Osteoblast (primary cell): ENCODE measurements around the gene CSF1R. TPM values are rescaled to one million over a fixed set of nuclear protein-coding genes. Genes with fewer than 3 reads are reported as not detected.

Source experiments
- DNase-seq: peaks from one replicate; pipeline ENCODE4 v3.0.0; 2011; ENCODE audit warnings: low spot score, mixed read lengths; ENCODE audit not compliant: insufficient read length; ENCODE audit errors: missing footprints
- H2AFZ ChIP-seq: 2 replicates; pipeline ENCODE4 v1.6.0; 2011; ENCODE audit warnings: mild to moderate bottlenecking, low read length
- H3K27ac ChIP-seq: 2 replicates; pipeline ENCODE4 v1.5.1; 2011; ENCODE audit warnings: mild to moderate bottlenecking, low read depth, low read length, moderate library complexity
- H3K27me3 ChIP-seq: 2 replicates; pipeline ENCODE4 v1.6.0; 2012; ENCODE audit warnings: mild to moderate bottlenecking, control low read depth, inconsistent platforms, low read length, moderate library complexity; ENCODE audit not compliant: insufficient read depth
- H3K36me3 ChIP-seq: 2 replicates; pipeline ENCODE4 v1.5.1; 2011; ENCODE audit warnings: mild to moderate bottlenecking, low read length, control low read depth, moderate library complexity; ENCODE audit not compliant: insufficient read depth
- H3K4me1 ChIP-seq: 2 replicates; pipeline ENCODE4 v1.5.1; 2011; ENCODE audit warnings: mild to moderate bottlenecking, low read length, control low read depth, moderate library complexity; ENCODE audit not compliant: insufficient read depth
- H3K4me2 ChIP-seq: 2 replicates; pipeline ENCODE4 v1.6.0; 2011; ENCODE audit warnings: mild to moderate bottlenecking, low read length; ENCODE audit not compliant: insufficient read depth
- H3K4me3 ChIP-seq: fragments of 200-600 bp; sonication (generic); 3 replicates; pipeline ENCODE4 v1.5.1; 2012; ENCODE audit warnings: mild to moderate bottlenecking, low read length, inconsistent platforms; ENCODE audit not compliant: insufficient read depth
- H3K79me2 ChIP-seq: 2 replicates; pipeline ENCODE4 v1.6.0; 2012; ENCODE audit warnings: mild to moderate bottlenecking, low read length, control low read depth, inconsistent platforms; ENCODE audit not compliant: insufficient read depth
- H3K9me3 ChIP-seq: 2 replicates; pipeline ENCODE4 v1.5.1; 2011; ENCODE audit warnings: low read depth, low read length, control low read depth
- H4K20me1 ChIP-seq: 2 replicates; pipeline ENCODE4 v1.6.0; 2012; ENCODE audit warnings: mild to moderate bottlenecking, low read length, control low read depth; ENCODE audit not compliant: insufficient read depth
- total RNA-seq: library from RNA; depleted of rRNA; stranded (reverse); fragments of >200 nt; gene quantifications from 2 replicates; pipeline ENCODE4 v1.2.3, GENCODE V29; 2012
- TF ChIP-seq, protein P1 (sequence below): IDR thresholded peaks from 2 replicates; pipeline ENCODE4 v1.5.1; 2011; ENCODE audit warnings: mild to moderate bottlenecking, low read depth, low read length, moderate library complexity; ENCODE audit errors: extremely low read depth

CSF1R gene
- total RNA-seq, 1 donor: 0.36 TPM

- Histone ChIP-seq H3K4me3 (no peak overlapping the region), H4K20me1 (no peaks in the 10 kb centered on the region), H3K79me2 (peaks cover 11% of the 10 kb centered on the region), H3K27me3 (no peaks in the 10 kb centered on the region), H2AFZ (no peak overlapping the region), H3K36me3 (peaks cover 95% of the 10 kb centered on the region), H3K4me2 (no peak overlapping the region), H3K4me1 (peaks cover 4% of the 10 kb centered on the region), H3K27ac (no peak overlapping the region), H3K9me3 (no peaks in the 10 kb centered on the region)
- TF ChIP-seq, protein P1, sequence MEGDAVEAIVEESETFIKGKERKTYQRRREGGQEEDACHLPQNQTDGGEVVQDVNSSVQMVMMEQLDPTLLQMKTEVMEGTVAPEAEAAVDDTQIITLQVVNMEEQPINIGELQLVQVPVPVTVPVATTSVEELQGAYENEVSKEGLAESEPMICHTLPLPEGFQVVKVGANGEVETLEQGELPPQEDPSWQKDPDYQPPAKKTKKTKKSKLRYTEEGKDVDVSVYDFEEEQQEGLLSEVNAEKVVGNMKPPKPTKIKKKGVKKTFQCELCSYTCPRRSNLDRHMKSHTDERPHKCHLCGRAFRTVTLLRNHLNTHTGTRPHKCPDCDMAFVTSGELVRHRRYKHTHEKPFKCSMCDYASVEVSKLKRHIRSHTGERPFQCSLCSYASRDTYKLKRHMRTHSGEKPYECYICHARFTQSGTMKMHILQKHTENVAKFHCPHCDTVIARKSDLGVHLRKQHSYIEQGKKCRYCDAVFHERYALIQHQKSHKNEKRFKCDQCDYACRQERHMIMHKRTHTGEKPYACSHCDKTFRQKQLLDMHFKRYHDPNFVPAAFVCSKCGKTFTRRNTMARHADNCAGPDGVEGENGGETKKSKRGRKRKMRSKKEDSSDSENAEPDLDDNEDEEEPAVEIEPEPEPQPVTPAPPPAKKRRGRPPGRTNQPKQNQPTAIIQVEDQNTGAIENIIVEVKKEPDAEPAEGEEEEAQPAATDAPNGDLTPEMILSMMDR: no peak
- DNase-seq: peak; percentile 39
Observed at GRCh38 chr5:150125334-150125733, 39.0 kb upstream of the CSF1R start.

DNA sequence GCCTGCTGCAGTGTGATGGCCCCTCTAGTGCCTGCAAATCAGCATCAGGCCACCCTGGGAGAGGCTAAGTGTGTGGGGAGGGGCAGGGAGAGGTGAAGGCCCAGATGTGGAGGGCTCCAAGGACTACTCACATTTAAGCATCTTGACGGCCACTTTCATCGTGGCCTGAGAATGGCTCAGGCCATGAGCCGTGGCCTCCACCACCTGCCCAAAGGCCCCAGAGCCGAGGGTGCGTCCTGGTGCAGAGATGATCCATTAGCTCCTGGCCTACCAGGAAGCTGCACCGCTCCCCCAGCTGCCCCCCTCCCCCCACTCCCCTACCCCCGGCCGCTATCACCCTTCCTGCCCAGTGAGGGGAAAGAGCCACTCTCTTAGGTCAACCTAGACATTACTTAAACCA is 38.2 kb upstream of the CSF1R start:
- Histone ChIP-seq H2AFZ (no peak overlapping the region), H4K20me1 (no peaks in the 10 kb centered on the region), H3K27me3 (no peaks in the 10 kb centered on the region), H3K4me3 (no peak overlapping the region), H3K27ac (no peak overlapping the region), H3K79me2 (peaks cover 9% of the 10 kb centered on the region), H3K4me1 (no peaks in the 10 kb centered on the region), H3K36me3 (peaks cover 95% of the 10 kb centered on the region), H3K4me2 (no peak overlapping the region), H3K9me3 (no peaks in the 10 kb centered on the region)
- TF ChIP-seq, protein P1: no peak
- DNase-seq: peak; percentile 65

DNA sequence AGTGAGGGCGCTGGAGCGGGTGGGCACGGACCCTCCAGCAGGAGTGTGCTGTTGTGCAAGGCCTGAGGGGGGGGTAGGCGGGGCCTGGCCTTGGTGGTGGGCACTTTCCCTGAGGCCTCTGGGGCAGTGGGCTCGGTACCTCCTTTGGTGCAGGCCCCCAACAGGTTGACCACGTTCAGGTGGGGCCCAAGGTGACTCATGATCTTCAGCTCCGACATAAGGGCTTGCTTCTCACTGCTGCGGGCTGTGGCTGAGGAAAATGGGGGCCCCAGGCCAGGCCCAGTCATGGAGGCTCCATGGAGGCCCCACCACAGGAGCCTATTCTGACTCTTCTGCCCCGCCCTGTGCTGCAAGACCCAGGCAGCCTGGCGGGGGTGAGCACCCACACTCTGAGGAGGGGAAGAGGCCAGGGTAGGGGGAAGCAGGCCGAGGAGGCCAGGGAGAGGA is 37.8 kb upstream of the CSF1R start:
- Histone ChIP-seq H4K20me1 (no peaks in the 10 kb centered on the region), H3K27me3 (no peaks in the 10 kb centered on the region), H3K4me2 (no peak overlapping the region), H3K4me1 (no peaks in the 10 kb centered on the region), H3K9me3 (no peaks in the 10 kb centered on the region), H2AFZ (no peak overlapping the region), H3K4me3 (no peak overlapping the region), H3K36me3 (peaks cover 95% of the 10 kb centered on the region), H3K27ac (no peak overlapping the region), H3K79me2 (peaks cover 6% of the 10 kb centered on the region)
- TF ChIP-seq, protein P1: no peak
- no peak for DNase-seq

GRCh38 chr5:150123542-150123941 is 37.2 kb upstream of the CSF1R start:
- TF ChIP-seq, protein P1: no peak
- no peak overlapping the region for H3K27ac ChIP-seq
- peaks cover 95% of the 10 kb centered on the region for H3K36me3 ChIP-seq
- H3K4me1 ChIP-seq: no peaks in the 10 kb centered on the region
- no peaks in the 10 kb centered on the region for H4K20me1 ChIP-seq
- no peak overlapping the region for H3K4me2 ChIP-seq
- H3K4me3 ChIP-seq: no peak overlapping the region
- H3K79me2 ChIP-seq: peaks cover 6% of the 10 kb centered on the region
- no peak for DNase-seq
- H2AFZ ChIP-seq: no peak overlapping the region
- H3K9me3 ChIP-seq: no peaks in the 10 kb centered on the region
- no peaks in the 10 kb centered on the region for H3K27me3 ChIP-seq
